Femur (tissue), 1 donor: ENCODE data around the gene CEMP1.
A peak's percentile ranks its signal among the peaks of the same experiment; 100 is the strongest.

Experiments
- DNase-seq: peaks from one replicate; pipeline ENCODE4 v3.0.0-alpha.2; 2017

The CEMP1 gene

DNA sequence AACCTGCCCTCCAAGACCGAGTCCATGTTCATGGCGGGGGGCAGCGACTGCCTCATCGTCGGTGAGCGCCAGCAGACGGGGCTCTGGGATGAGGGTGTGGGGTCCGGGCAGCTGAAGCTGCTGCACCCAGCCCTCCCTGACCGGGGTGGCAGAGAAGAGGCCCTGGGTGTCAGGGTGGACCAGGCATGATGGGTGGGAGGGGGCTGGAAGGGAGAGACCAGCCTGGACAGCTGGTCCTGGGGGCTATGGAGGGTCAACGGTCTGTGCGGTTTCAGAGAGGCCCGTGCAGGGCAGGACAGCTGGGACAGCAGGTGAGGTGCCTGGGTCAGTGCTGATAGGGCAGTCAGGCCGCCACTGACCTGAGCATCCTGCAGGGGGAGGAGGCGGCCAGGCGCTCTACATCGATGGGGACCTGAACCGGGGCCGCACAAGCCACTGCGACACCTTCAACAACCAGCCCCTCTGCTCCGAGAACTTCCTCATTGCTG lies 30.7 kb downstream of the CEMP1 start:
- DNase-seq, result peak; percentile 25

- no peak for DNase-seq
Observed at GRCh38 chr16:2499890-2500429, 31.2 kb downstream of the CEMP1 start.

- DNase-seq, result no peak
Observed at GRCh38 chr16:2499454-2499853, 31.8 kb downstream of the CEMP1 start.

DNA sequence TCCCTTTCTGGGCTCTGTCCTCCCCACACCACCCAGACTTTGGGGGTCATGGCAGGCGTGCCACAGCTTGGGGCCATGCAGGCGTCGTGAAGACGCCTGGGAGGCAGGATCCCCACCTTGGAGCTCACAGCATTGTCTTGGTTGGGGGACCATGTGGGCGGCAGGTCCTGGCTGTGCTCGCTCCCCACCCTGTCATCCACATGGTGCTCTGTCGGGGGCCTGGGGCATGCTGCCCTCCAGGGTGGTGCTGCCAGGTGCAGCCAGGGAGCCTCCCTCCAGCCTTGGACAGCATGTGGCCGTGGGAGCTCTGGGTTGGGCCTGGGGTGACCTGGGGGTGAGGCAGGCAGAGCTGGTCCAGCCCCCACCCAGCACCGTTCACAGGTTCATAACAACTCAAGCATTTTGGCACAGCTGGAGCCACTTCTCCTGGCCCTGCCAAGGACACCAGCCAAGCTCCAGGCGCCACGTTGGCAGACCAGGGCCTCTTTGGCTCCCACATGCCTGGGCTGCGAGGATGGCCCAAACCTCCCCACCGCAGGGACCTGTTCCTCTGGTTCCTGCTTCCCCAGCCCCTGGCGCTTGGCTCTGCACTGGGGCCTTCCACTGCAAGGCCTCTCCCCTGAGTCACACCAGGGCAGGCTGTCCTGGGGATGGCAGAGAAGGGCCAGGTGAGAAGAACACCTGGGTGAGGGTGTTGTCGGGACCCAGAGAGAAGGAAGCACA lies 32.5 kb downstream of the CEMP1 start:
- DNase-seq, result peak; percentile 19

DNA sequence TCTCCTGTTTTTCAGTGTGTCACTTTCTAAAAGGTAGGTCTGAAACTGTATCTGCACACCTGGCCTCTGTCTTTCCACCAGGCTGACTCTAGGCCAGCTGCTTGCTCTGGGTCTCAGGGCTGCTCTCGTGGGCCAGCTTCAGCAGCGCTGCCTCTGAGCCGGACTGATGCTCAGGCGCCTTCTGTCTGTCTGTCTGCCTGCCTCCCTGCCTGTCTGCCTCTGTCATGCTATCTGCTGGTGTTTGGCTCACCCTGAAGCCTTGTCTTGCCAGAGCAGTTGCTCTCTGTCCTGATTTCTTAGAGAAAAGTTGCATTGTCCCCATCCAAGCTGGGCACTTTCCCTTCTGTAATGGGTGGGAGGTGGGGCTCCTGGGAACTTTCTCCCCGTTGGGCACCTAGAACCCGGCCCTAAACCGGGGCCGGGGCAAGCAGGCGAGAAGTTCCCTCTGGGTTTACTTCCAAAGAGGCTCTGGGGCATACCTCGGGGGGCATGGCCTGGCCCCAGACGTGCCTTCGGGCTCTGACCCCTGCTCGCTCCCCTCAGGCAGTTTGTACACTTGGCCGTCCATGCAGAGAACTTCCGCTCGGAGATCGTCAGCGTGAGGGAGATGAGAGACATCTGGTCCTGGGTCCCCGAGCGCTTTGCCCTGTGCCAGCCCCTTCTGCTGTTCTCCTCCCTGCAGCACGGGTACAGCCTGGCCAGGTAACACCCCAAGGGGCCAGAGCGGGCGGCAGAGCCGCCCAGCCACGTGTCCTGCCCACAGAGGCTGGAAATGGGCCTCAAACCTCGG lies 33.3 kb downstream of the CEMP1 start:
- no peak for DNase-seq

GRCh38 chr16:2497116-2497630 lies 34.0 kb downstream of the CEMP1 start:
- DNase-seq, result peak; percentile 78

GRCh38 chr16:2496223-2497115 lies 34.7 kb downstream of the CEMP1 start:
- no peak for DNase-seq

DNA sequence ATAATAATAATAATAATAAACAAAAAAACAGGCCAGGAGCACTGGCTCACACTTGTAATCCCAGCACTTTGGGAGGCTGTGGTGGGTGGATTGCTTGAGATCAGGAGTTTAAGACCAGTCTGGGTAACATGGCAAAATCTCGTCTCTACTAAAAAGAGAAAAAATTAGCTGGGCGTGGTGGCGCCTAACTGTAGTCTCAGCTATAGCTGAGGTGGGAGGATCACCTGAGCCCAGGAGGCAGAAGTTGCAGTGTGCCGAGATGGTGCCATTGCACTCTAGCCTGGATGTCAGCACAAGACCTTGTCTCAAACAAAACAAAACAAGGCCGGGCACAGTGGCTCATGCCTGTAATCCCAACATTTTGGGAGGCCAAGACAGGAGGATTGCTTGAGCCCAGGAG lies 36.2 kb downstream of the CEMP1 start:
- DNase-seq, result no peak

DNA sequence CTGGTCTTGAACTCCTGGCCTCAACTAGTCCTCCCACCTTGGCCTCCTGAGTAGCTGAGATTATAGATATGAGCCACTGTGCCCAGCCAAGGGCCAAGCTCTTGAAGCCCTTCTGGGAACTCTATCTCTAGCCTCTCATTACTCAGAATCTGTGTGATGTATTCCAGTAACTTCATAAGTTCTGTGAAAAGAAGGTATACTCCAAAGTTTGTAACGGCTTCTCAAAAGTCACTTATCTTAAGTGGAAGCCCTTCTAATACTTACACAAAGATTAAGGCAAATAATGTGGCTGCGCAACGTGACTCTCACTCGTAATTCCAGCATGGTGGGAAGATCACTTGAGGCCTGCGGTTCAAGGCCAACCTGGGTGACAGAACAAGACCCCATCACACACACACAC lies 36.6 kb downstream of the CEMP1 start:
- DNase-seq, result no peak

- no peak for DNase-seq
Observed at GRCh38 chr16:2493605-2494004, 37.6 kb downstream of the CEMP1 start.

DNA sequence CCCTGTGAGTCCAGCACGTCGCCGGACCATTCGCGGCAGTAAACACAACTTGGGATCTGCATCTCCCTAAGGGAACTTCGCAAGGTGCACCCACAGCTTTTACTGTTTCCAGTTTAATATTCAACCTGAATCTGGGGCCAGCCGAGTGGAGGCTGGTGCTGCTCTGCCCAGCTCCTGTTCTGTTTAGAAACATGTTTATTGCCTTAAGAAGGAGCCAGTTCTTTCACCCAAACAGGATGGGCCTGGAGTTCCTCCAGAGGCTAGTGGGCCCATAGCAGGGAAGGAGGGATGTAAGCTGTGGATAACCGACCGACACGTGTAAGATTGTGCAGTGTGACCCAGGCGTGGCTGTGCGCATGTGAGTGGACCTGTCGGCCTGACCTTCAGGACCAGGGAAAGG lies 38.9 kb downstream of the CEMP1 start:
- no peak for DNase-seq

DNA sequence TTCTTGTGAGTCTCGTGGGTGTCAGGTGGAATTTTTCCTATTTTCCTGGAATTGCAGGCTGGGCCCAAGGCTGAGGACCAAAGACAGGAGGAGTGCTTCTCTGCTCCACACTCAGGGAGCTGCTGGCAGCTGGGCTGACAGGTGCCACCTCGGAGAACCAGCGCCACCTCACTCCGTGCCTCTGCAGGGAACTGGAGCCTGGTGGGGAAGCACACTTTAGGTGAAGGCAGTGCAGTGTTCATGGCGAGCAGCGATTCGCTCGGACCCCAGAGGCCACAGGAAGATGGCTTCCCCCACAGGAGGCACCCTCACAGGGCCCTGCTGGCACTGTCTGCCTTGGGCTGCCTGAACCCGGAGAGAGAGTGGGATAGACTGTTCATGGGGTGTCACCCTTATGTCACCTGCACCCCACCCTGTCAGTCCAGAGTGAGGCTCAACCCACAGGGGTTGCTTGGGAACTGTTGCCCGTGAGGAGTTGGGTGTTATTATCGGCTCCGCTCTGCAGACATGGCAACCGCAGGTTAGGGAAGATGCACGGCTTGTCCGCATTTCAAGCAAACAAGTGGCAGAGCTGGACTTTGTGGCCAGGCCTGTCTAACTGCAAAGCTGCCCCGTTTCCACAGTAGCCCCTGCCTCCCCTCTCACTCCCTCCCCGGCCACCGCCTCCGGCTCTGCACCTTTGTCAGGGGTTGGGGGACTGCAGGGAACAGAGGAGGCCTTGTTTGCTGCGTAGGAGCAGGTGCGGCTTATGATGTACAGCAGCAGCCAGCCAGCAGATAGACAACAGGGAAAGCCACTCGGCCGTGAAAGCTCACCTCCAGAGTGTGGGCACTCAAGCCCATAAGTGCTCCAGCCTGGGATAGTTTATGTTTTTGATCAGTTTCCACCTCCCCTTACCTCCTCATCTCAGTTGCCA lies 40.8 kb downstream of the CEMP1 start:
- no peak for DNase-seq

DNA sequence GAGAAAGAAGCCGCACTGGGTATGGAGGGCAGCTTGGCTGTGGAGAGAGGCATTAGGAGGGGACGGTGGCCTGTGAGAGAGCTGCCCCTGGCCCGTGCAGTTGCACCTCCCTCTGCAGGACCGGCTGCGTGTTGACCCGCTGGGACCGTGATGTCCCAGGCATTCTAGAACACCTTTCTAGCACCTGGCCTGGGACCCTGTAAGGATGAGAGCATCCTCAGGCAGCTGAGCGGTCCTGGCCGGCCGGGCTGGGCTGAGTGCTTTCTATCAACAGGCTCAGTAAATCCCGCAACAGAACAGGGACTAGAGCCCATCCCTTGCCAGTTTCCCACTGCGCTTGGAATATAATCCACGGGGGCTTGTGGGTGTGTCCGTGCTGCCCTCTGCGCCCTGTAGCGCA lies 41.6 kb downstream of the CEMP1 start:
- DNase-seq, result no peak

GRCh38 chr16:2487903-2488531 lies 43.2 kb downstream of the CEMP1 start:
- DNase-seq, result peak; percentile 30

DNA sequence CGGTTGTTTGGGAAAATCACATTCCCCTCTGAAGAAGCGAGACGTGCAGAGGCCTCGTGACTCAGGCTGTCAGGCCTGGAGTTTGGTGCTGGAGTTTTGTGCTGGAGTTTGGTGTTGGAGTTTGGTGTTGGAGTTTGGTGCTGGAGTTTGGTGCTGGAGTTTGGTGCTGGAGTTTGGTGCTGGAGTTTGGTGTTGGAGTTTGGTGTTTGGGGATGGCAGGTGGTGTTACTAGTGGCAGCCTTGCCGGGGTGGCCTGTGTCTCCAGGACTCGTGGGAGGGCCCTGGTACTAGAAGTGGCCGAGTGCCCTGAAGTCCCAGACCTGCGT lies 43.7 kb downstream of the CEMP1 start:
- no peak for DNase-seq

DNA sequence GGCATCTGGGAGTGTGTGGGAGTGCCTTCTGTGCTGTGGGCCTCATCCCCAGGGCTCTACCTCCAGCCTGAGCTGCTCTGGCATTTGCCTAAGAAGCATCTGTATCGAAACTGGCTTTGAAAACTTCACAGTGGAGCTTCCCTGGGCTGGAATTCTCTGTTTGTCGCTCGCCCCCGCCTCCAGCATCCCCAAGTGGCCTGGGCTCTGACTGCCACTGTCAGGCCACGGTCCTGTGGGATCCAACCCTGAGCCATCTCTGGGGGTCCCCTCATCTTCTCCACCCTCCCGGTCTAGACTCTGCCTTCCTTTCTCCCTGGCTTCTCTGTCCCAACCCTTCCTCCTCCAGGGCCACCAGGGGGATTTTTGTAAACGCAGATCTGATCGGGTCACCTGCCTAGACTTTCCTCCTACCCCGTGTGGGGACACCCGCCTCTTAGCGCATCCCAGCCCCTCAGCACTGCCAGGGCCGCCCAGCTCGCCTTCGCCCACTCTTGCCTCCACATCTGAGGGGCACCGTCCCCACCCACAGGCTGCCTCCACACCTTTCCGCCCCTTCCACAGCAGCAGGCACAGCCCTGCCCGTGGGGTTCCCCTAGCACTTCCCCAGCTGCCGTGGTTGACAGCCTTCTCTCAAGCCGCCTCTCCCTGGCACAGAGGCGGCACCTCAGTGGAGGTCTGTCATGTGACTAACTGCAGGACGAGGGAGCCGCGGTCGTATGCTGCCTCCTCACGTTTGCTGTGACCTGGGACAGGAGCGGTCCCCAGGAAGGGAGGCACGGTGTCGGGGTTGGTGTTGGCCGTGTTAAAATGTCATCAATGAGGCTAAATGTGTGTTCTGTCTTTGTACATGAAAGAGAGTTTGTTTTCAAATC lies 44.3 kb downstream of the CEMP1 start:
- DNase-seq, result peak; percentile 55

DNA sequence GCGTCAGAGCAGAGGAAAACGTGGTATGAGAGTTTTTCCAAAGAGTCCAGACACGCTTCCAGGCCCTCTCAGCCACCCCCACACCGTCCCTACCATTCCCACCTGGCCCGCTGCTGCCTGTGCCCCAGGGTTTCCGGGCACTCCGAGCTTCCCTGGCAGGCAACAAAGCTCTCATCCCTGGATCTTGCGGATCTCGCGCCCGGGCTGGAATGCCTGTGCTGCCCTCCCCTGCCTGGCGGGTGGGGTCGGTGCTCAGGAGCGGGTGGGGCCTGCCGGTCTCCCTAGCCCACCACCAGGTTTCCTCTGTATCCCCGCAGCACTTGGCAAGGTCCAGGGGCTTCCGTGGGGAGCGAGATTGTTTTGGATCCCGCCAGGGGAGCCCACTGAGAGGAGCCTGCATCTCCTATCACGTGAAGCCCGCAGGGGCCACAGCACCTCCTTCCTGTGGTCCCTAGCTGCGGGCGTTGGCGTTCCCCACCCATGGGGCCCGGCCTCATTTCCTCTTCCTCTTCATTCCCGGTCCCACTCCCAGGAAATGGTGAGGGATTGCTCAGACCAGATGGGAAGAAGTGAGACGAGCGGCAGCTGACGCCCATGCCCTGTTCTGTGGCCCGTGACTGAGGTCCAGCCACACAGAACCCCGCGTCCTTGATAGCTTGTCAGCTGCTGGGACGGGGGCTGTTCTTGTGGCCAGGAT lies 45.2 kb downstream of the CEMP1 start:
- DNase-seq, result peak; percentile 20

- no peak for DNase-seq
Observed at GRCh38 chr16:2484898-2485508, 46.2 kb downstream of the CEMP1 start.
